GM12874 (cell line): ENCODE measurements around the gene BMP7.

ENCODE experiments used
- CTCF ChIP-seq: IDR thresholded peaks from 2 replicates; pipeline ENCODE4 v1.5.1; 2011; ENCODE audit warnings: low read depth, mild to moderate bottlenecking, control low read depth, low read length, moderate library complexity; ENCODE audit not compliant: insufficient read depth

Gene BMP7

GRCh38 chr20:57250607-57251343 is 15.7 kb downstream of the BMP7 start:
- TF ChIP-seq CTCF = no peak

GRCh38 chr20:57249772-57250171 is 16.7 kb downstream of the BMP7 start:
- TF ChIP-seq CTCF = no peak

GRCh38 chr20:57249073-57249472 is 17.4 kb downstream of the BMP7 start:
- TF ChIP-seq CTCF = no peak

- TF ChIP-seq CTCF = no peak
Observed at GRCh38 chr20:57248132-57248797, 18.2 kb downstream of the BMP7 start.

GRCh38 chr20:57247292-57247965 is 19.0 kb downstream of the BMP7 start:
- no peak for TF ChIP-seq CTCF

GRCh38 chr20:57245997-57246396 is 20.4 kb downstream of the BMP7 start:
- TF ChIP-seq CTCF = no peak

- no peak for TF ChIP-seq CTCF
Observed at GRCh38 chr20:57244627-57245214, 21.7 kb downstream of the BMP7 start.
